RWPE2 (cell line): ENCODE data around the gene LRP1B.

Experiments used
- ATAC-seq: fragments of 200-7000 bp; cut with Tn5 transposase; 3 replicates; pipeline ENCODE4 v1.9.1; 2021; ENCODE audit warnings: low read depth
- DNase-seq: peaks from one replicate; pipeline ENCODE4 v3.0.0-alpha.2; 2020; ENCODE audit warnings: low spot score
- H3K27ac ChIP-seq: fragments of 450-650 bp; 2 replicates; pipeline ENCODE4 v1.5.1; 2017; ENCODE audit warnings: mild to moderate bottlenecking; ENCODE audit not compliant: poor library complexity, severe bottlenecking
- H3K27me3 ChIP-seq: fragments of 250-450 bp; sonication (Bioruptor Pico); 2 replicates; pipeline ENCODE4 v1.5.1; 2021; ENCODE audit warnings: mild to moderate bottlenecking, moderate library complexity; ENCODE audit not compliant: insufficient read depth, poor library complexity, severe bottlenecking
- H3K36me3 ChIP-seq: fragments of 250-450 bp; sonication (Bioruptor Pico); 2 replicates; pipeline ENCODE4 v1.5.1; 2020; ENCODE audit warnings: low read depth, mild to moderate bottlenecking, moderate library complexity
- H3K4me1 ChIP-seq: fragments of 250-450 bp; sonication (Bioruptor Pico); 2 replicates; pipeline ENCODE4 v1.5.1; 2021; ENCODE audit warnings: mild to moderate bottlenecking, moderate library complexity; ENCODE audit not compliant: insufficient read depth, poor library complexity, severe bottlenecking
- H3K4me3 ChIP-seq: fragments of 250-450 bp; sonication (Bioruptor Pico); 2 replicates; pipeline ENCODE4 v1.5.1; 2021; ENCODE audit warnings: mild to moderate bottlenecking, moderate library complexity; ENCODE audit not compliant: severe bottlenecking
- H3K9me3 ChIP-seq: fragments of 250-450 bp; sonication (Bioruptor Pico); 2 replicates; pipeline ENCODE4 v1.5.1; 2021; ENCODE audit warnings: mild to moderate bottlenecking, moderate library complexity; ENCODE audit not compliant: severe bottlenecking
- TF ChIP-seq, protein P1 (sequence below): fragments of 450-650 bp; IDR thresholded peaks from one replicate; pipeline ENCODE4 v1.5.1; 2017; ENCODE audit warnings: mild to moderate bottlenecking, moderate library complexity; ENCODE audit not compliant: poor library complexity, severe bottlenecking

Gene LRP1B

DNA sequence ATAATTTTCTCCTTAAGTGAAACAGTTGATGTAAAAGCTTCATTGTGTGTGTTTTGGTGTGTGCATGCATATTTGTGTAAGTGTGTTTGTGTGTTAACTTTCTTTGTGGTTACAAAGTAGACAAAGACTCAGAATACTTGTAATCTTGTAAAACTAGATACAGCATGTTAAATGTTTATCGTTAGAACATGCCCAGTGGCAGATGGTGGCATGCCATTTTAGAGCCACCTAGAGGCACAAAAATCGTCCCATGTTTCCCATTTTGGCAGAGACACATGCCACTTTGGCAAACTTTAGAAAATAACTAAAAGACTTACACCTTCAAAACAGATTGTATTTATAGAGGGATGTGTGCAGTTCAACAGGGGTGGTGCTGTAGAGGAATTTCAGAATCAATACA, 224.1 kb downstream of the LRP1B start:
- ATAC-seq (no peak), DNase-seq (no peak)
- no peaks in the 10 kb centered on the region for H3K4me1 ChIP-seq
- no peak overlapping the region for H3K4me3 ChIP-seq
- H3K36me3 ChIP-seq: no peaks in the 10 kb centered on the region
- H3K27ac ChIP-seq: no peak overlapping the region
- TF ChIP-seq, protein P1, sequence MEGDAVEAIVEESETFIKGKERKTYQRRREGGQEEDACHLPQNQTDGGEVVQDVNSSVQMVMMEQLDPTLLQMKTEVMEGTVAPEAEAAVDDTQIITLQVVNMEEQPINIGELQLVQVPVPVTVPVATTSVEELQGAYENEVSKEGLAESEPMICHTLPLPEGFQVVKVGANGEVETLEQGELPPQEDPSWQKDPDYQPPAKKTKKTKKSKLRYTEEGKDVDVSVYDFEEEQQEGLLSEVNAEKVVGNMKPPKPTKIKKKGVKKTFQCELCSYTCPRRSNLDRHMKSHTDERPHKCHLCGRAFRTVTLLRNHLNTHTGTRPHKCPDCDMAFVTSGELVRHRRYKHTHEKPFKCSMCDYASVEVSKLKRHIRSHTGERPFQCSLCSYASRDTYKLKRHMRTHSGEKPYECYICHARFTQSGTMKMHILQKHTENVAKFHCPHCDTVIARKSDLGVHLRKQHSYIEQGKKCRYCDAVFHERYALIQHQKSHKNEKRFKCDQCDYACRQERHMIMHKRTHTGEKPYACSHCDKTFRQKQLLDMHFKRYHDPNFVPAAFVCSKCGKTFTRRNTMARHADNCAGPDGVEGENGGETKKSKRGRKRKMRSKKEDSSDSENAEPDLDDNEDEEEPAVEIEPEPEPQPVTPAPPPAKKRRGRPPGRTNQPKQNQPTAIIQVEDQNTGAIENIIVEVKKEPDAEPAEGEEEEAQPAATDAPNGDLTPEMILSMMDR: no peak
- H3K9me3 ChIP-seq: no peaks in the 10 kb centered on the region
- H3K27me3 ChIP-seq: no peaks in the 10 kb centered on the region

DNA sequence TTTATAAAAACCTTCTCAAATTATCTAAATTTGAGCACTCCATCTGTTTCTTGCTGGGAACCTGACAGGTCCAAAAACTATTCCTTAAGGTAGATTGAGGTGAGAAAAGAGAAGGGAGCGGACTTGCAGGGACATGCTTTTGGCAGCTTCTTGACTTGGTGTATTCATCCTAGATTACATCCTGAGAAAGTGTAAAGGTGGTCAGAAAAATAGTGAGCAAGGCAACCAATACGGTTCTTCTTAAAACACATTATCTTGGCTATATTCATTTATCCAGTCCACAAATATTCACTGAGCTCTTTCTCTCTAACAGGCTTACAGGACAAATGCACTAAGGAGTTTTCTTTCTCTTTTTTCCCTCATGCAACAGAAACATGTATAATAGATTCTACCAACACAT, 230.0 kb downstream of the LRP1B start:
- no peak for ATAC-seq
- no peaks in the 10 kb centered on the region for H3K4me1 ChIP-seq
- no peak for DNase-seq
- H3K27ac ChIP-seq: no peak overlapping the region
- no peaks in the 10 kb centered on the region for H3K36me3 ChIP-seq
- H3K27me3 ChIP-seq: peaks cover 4% of the 10 kb centered on the region
- TF ChIP-seq, protein P1: no peak
- H3K4me3 ChIP-seq: no peak overlapping the region
- H3K9me3 ChIP-seq: no peaks in the 10 kb centered on the region

DNA sequence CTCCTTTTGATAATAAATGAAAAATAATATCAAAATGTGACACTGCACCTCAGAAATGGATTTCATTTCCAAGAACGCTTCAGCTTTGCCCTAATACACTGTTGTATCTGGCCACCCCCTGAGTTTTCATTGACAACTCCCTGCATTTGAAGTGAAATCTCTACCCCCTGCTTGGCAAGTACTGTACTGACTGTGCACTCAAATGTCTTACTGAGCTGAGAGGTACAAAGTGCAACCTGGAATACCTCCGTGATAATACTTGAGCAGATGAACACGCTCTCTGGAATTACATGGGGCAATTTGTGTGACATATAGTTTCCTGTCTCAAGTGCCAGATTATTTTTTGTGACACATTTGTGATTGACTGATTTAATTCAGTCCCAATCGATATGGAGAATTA, 231.1 kb downstream of the LRP1B start:
- TF ChIP-seq, protein P1: no peak
- ATAC-seq (no peak), DNase-seq (no peak)
- Histone ChIP-seq H3K27ac (no peak overlapping the region), H3K36me3 (no peaks in the 10 kb centered on the region), H3K4me3 (no peak overlapping the region), H3K4me1 (no peaks in the 10 kb centered on the region), H3K9me3 (no peaks in the 10 kb centered on the region), H3K27me3 (peaks cover 4% of the 10 kb centered on the region)

DNA sequence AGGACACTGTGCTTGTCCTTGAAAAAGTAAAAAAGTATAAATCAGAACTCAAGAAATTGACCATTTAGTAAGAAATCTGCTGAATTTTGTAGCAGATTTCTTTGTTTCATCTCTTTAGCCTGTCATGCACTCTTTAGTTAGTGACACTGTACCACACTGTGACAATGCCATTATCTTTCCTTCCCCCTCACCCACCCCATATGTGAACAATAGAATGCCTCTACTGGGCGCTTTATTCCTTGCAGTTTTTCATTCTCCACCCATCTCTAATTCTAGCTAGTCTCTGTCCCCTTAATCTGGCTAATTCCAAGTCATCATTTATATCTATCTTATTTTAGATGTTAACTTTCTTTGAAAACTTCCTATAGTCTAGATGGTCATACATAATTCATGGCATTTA, 241.0 kb downstream of the LRP1B start:
- Histone ChIP-seq H3K36me3 (no peaks in the 10 kb centered on the region), H3K4me1 (no peaks in the 10 kb centered on the region), H3K9me3 (no peaks in the 10 kb centered on the region), H3K27me3 (no peaks in the 10 kb centered on the region), H3K27ac (no peak overlapping the region), H3K4me3 (no peak overlapping the region)
- TF ChIP-seq, protein P1: no peak
- ATAC-seq (no peak), DNase-seq (no peak)

DNA sequence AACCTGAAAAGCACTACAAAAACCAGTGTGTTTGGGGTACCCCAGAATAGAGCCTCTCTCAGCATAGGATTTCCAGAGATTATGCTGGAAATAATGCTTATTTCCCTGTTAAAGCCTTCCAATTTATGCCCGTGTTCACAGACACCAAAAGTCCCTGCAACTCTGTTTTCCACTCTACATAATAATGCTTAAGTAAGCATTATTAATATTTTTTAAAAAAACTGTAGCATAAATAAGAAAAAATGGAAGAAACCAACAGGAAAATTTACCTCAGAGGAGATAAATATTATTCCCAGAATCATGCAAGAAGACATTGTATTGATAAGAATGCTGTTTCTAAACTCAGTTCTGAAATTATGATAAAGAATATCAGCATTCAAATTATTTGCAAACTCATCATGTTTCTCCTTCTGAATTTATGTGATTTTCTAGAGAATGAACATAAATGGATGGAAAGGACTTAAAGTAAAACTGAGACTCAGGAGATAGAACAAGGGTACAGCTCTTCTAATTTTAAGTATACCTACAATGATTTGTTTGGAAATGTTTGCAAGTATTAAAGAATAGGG, 241.7 kb downstream of the LRP1B start:
- TF ChIP-seq, protein P1: no peak
- Histone ChIP-seq H3K27ac (no peak overlapping the region), H3K4me3 (no peak overlapping the region), H3K4me1 (no peaks in the 10 kb centered on the region), H3K9me3 (no peaks in the 10 kb centered on the region), H3K27me3 (no peaks in the 10 kb centered on the region), H3K36me3 (no peaks in the 10 kb centered on the region)
- DNase-seq (no peak), ATAC-seq (no peak)
